ENCODE results near the gene NFIC. TPM values are rescaled to one million over a fixed set of nuclear protein-coding genes. Genes with fewer than 3 reads are reported as not detected.

The NFIC gene
- total RNA-seq, 1 donor from 2014 or later, result 17.8 TPM

DNA sequence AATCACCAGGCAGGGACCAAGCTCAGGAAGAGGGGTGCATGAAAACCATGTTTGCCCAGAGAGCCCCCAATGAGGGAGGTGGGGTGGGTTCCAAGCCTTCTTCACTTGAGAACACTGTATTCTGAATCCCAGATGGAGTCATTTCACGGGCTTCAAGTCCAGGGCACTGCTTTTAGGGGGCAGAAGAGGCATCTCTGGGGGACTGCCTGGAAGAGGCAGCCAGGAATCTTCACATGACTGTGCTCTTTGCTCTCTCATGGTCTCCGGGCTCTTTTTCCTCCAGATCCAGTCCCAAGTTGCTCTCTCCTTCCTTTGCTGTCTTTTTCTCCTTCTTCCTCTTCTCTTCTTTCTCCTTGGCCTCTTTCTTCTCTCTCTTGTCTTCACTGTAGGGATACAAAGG is 108.2 kb downstream of the NFIC start:
- TF ChIP-seq, protein P1, sequence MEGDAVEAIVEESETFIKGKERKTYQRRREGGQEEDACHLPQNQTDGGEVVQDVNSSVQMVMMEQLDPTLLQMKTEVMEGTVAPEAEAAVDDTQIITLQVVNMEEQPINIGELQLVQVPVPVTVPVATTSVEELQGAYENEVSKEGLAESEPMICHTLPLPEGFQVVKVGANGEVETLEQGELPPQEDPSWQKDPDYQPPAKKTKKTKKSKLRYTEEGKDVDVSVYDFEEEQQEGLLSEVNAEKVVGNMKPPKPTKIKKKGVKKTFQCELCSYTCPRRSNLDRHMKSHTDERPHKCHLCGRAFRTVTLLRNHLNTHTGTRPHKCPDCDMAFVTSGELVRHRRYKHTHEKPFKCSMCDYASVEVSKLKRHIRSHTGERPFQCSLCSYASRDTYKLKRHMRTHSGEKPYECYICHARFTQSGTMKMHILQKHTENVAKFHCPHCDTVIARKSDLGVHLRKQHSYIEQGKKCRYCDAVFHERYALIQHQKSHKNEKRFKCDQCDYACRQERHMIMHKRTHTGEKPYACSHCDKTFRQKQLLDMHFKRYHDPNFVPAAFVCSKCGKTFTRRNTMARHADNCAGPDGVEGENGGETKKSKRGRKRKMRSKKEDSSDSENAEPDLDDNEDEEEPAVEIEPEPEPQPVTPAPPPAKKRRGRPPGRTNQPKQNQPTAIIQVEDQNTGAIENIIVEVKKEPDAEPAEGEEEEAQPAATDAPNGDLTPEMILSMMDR (conservative IDR thresholded peaks at IDR 0.05), result no peak
- H3K4me3 Mint-ChIP-seq, result no peak overlapping the region
- H3K36me3 Mint-ChIP-seq, result no peaks in the 10 kb centered on the region
- H3K27ac Mint-ChIP-seq, result no peak overlapping the region
- peaks cover 19% of the 10 kb centered on the region for H3K27me3 Mint-ChIP-seq
- H3K4me1 Mint-ChIP-seq (ENCODE audit: unreplicated experiment), result no peaks in the 10 kb centered on the region
- DNase-seq (ENCODE audit: extremely low spot score, unreplicated experiment), result no peak
- no peaks in the 10 kb centered on the region for H3K9me3 Mint-ChIP-seq

DNA sequence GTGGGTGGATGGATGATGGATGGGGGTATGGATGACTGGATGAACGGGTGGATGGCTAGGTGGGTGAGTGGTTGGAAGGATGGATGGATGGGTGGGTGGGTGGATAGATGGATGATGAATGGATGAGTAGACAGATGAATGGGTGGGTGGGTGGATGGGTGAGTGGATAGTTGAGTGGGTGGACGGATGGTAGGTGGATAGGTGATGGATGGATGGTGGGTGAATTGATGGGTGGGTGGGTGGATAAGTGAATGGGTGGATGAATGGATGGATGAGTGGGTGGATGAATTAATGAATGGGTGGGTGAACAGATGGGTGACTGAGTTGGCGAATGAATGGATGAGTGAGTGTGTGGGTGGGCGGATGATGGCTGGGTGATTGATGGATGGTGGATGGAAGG is 109.1 kb downstream of the NFIC start:
- Mint-ChIP-seq H3K27ac (no peak overlapping the region), H3K27me3 (peaks cover 12% of the 10 kb centered on the region), H3K36me3 (no peaks in the 10 kb centered on the region), H3K4me3 (no peak overlapping the region), H3K4me1 (ENCODE audit: unreplicated experiment) (no peaks in the 10 kb centered on the region), H3K9me3 (no peaks in the 10 kb centered on the region)
- DNase-seq (ENCODE audit: extremely low spot score, unreplicated experiment), result no peak
- TF ChIP-seq, protein P1 (conservative IDR thresholded peaks at IDR 0.05), result no peak

DNA sequence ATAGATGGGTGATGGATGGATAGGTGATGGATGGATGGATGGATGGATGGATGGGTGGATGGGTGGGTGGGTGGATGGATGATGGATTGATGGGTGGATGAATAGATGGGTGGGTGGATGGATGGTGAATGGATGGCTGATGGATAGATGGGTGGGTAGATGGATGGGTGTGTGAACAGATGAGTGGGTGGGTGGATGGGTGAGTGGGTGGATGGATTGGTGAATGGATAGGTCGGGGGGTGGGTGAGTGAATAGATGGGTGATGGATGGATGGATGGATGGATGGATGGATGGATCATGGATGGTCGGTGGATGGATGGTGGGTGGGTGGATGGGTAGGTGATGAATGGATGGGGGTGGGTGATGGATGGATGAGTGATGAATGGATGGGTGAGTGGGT is 110.4 kb downstream of the NFIC start:
- TF ChIP-seq, protein P1 (conservative IDR thresholded peaks at IDR 0.05), result no peak
- Mint-ChIP-seq H3K4me3 (no peak overlapping the region), H3K36me3 (no peaks in the 10 kb centered on the region), H3K9me3 (no peaks in the 10 kb centered on the region), H3K27ac (no peak overlapping the region), H3K27me3 (peaks cover 9% of the 10 kb centered on the region), H3K4me1 (ENCODE audit: unreplicated experiment) (no peaks in the 10 kb centered on the region)
- DNase-seq (ENCODE audit: extremely low spot score, unreplicated experiment), result no peak

DNA sequence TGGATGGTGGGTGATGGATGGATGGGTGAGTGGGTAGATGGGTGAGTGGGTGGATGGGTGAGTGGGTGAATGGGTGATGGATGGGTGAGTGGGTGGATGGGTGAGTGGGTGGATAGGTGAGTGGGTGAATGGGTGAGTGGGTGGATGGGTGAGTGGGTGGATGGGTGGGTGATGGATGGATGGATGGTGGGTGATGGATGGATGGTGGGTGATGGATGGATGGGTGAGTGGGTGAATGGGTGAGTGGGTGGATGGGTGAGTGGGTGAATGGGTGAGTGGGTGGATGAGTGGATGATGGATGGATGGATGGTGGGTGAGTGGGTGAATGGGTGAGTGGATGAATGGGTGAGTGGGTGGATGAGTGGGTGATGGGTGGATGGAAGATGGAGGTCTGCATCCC is 111.1 kb downstream of the NFIC start:
- Mint-ChIP-seq H3K36me3 (no peaks in the 10 kb centered on the region), H3K4me1 (ENCODE audit: unreplicated experiment) (no peaks in the 10 kb centered on the region), H3K27me3 (peaks cover 16% of the 10 kb centered on the region), H3K9me3 (no peaks in the 10 kb centered on the region), H3K27ac (no peak overlapping the region), H3K4me3 (no peak overlapping the region)
- no peak for DNase-seq (ENCODE audit: extremely low spot score, unreplicated experiment)
- TF ChIP-seq, protein P1 (conservative IDR thresholded peaks at IDR 0.05), result no peak

DNA sequence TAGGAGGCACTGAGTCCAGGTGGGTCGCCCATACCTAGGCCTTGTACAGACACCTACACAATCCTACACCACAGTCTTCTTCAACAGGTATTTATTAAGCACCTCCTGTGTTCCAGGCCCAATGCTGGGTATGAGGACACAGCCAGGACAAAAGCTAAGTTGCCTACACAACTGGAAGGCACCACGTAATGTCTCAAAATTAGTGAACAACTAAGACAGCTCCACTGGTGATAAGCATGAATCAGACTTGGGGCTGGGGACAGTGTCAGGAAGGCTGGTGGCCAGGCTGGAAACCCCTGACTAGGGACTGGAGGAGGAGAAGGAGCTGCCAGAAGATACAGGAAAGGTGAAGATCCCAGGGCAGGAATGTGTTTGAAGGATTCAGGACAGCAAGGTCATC is 111.6 kb downstream of the NFIC start:
- Mint-ChIP-seq H3K9me3 (no peaks in the 10 kb centered on the region), H3K36me3 (no peaks in the 10 kb centered on the region), H3K4me3 (no peak overlapping the region), H3K27ac (no peak overlapping the region), H3K27me3 (peaks cover 16% of the 10 kb centered on the region), H3K4me1 (ENCODE audit: unreplicated experiment) (no peaks in the 10 kb centered on the region)
- TF ChIP-seq, protein P1 (conservative IDR thresholded peaks at IDR 0.05), result no peak
- no peak for DNase-seq (ENCODE audit: extremely low spot score, unreplicated experiment)
